Stimulated activated CD8-positive, alpha-beta memory T cell treated with anti-CD3 and anti-CD28 coated beads, Interleukin-15, amount 100 ng/mL, for 24 hours (primary cell): ENCODE data around the gene DMXL1.

ENCODE experiments used
- DNase-seq: peaks from one replicate; pipeline ENCODE4 v3.0.0-alpha.2; 2020; ENCODE audit warnings: low read depth

DMXL1 gene

DNA sequence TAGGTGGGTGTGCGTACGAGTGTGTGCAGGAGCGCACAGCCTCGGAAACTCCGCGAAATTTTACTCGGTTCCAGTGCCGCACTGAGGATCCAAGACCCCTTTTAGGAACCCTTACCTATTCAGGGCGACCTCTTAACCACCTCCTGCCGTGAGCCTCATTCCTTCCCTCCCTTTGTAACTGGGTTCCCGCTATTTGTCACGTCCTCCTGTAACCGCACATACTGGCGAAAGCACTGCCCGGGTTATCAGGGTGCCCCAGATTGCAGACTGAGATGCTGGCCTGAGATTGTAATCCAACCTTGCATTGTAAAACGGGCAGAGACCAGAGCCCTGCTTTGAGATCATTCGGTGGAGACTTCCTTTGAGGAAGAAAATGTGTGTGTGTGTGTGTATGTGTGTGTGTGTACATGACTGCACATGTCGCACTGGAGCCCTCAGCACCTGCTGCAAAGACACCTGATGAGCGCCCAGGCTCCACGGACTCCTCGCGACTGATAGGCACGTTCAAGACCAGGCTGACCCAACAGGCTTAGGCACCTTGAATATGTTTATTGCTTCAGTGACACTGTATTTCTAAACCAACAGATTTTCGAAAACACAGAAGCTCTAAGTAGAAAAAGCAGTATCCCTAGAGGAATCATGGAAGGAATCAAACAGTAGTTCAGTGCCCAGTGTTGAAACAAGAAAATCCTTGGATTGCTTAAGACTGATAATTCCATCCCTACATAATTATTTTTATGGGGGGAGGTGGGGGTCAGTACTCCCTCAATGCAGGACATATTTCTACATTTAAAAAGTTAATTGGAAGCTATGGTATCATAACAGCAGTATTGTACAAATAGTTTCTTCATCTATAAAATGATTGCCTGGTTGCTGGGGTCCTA lies 198.4 kb downstream of the DMXL1 start:
- DNase-seq: no peak

GRCh38 chr5:119270121-119270565 lies 199.3 kb downstream of the DMXL1 start:
- DNase-seq: no peak

DNA sequence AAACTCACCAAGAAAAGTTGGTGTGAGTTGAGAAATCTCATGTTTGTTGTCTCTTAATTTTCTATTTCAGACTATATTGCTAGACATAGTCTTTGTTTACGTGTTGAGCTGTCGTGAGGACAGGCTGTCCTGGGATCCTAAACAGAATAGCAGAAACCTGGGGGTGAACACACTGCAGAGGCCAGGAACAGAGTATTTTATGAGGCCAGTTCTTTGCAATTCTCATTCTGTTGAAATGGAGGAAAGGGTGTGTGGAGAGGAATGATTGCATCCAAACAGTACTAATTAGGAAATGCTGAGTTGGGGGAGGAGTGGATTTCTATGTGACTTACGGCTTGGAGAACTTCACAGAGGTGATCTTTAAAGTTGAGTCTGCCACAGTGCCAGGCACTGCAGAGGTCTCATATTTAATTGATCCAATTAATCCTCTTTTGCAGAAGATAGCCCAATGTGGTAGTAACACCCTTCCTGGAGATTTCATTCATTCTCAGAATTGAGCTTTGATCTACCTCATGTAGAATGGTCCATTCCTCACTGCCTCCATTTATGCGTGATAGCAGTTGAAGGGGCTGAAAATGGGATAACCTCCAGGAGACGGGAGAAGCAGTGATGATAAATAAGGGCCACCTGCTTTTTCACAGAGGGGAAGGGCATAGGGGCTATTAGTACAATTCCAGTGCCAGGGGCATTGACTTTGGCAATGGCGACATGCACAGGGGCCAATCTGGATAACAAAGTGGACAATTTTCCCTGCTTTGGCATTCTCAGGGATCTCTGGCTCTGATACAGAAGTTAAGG lies 200.3 kb downstream of the DMXL1 start:
- DNase-seq: no peak

DNA sequence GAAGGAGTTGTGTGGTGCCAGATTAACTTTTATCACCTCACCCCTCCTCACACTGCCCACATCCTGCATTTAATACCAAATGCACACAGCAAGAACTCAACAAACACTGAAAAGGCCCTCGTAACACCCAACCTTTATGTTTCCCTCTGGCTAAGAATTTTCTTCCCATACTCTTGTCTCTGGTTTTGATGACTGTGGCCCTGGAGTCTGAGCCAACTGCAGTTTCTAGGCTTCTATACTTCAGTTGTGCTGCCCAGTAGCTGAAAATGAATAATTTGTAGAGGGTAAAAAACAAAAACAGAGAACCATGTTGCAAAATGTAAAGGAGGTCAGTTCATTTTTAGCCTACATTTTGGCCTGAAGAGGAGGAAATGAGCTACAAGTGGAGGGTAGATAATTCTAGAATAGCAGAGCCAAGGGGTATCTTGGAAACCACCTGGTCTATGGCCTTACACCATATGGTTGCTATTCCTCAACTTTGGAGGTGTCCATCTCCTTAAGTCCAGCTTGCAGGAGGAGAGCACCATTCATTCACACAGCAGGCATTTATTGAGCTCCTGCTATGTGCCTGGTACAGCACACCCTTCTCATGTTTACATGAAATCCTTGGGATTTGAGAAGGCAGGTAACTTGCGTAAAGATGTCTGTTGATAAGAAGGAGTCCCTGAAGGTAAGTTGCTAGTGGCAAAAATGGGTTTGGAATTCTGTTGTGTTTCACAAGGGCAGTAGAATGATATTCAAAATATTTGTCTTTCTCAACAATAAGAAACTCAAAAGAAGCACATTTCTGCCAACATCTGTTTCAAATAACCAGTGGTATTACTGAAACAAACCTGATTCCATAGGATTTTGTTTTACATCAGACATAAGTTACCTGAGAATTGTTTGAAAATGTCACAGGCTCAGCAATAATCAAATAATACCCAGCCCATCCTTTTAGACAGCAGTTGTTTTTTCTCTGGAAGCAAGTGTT lies 201.2 kb downstream of the DMXL1 start:
- DNase-seq: no peak

GRCh38 chr5:119273391-119273839 lies 202.5 kb downstream of the DMXL1 start:
- DNase-seq: no peak

DNA sequence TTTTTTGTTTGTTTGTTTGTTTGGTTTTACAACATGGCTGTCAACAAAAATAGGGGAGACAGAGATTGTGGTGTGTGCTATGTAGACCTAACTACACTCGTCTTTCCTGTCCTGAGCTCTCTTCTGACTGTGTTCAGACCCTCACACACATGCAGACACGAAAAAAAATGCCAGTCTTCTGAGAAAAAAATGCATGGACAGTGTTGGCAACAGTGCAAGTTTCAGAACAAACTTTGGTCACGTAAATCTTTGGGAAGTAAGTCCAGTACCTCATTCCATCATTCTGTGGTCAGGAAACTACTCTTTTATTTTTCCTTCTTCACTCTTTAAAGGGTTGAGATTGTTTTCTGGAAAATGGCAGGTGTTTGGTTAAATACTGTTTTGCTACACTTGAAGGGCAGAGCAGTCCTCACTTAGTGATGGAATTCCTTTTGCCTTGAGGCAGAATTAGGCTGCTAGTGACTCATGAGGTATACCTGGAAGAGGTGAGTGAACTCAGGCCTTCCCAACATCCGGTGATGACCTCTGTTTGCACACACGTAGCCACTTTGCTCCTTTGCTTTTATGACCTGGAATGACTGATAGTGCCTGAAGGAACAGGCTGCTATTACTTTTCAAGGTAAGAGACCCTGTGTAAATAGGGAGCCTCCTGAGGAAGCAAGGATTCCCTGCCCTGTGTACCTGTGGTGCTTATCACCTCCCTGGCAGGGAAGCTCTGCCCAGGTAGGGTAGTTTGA lies 203.3 kb downstream of the DMXL1 start:
- DNase-seq: no peak

GRCh38 chr5:119274767-119275130 lies 203.9 kb downstream of the DMXL1 start:
- no peak for DNase-seq

DNA sequence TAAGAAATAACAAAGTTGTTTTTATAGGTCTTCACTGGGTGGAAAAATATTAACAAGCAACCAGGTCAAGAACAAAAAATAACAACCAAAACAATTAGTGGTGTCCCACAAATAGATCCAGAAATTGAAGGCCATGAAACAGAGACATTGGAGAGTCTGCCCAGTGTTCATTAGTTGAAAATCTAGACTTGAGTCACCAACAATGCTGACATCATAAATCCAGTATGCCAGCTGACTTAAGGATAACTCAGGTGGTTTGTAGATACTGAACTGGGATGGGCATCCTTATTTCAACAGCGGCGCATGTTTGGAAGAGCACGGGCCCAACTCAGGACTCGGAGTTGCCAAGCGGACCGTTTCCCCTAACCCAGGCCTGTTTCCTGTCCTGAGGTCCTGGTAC lies 204.3 kb downstream of the DMXL1 start:
- DNase-seq: no peak

DNA sequence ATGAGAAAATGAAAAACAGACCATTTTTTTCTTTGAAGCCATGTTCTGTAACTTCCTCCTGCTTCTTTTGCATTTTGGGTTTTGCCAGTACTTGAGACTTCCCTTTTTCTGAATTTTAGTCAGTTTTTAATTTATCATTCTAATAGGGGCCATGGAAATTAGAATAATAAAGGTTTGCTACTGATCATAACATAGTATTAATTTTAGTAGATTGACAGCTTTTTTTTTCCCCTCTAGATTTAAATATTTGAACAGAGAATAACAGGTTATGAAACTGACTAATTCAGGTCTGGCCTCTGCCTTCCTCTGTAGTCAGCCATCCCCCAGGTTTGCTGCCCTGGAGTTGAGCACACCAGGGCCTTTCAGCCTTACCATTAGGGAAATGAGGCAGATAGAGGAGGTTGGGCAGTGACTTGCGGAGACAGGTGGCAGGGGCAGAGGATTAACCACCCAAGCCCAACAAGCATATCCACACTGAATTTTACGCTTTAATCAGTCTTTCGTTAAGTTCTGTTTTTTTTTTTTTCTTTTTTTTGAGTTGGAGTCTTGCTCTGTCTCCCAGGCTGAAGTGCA lies 204.8 kb downstream of the DMXL1 start:
- DNase-seq: no peak

DNA sequence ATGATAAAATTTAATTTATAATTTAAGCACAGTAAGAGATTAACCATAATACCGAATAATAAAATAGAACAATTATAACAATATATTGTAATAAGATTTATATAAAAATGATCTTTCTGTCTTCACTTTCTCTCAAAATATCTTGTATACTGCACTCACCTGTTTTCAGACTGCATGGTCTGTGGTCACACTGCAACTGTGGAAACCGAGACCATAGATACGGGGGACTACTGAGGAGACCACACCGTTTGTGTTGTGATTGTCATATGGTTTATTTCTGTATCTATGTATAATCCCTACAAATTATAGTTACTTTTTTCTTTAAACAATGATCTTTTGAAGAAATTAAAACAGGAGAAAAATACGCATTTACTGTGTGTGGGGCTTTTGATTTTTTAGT lies 206.1 kb downstream of the DMXL1 start:
- DNase-seq: no peak

- no peak for DNase-seq
Measured at GRCh38 chr5:119279093-119279492, 208.2 kb downstream of the DMXL1 start.

DNA sequence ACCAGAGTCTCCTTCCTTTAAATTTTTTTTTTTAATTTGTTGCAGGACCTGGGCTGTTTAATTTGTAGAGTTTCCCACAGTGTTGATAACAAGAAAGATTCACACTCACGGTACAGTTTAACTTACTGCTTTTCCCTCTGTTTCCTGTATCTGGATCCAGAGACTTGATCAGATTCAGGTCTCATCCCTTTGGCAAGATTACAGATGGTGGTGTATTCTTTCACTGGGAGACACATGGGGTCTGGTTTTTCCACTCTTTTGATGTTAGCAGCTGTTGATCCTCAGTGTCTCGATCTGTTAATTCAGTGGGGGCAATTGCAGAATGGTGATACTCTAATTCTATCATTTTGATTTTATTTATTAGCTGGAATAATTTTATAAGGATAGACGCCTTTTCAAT lies 209.5 kb downstream of the DMXL1 start:
- DNase-seq: no peak

DNA sequence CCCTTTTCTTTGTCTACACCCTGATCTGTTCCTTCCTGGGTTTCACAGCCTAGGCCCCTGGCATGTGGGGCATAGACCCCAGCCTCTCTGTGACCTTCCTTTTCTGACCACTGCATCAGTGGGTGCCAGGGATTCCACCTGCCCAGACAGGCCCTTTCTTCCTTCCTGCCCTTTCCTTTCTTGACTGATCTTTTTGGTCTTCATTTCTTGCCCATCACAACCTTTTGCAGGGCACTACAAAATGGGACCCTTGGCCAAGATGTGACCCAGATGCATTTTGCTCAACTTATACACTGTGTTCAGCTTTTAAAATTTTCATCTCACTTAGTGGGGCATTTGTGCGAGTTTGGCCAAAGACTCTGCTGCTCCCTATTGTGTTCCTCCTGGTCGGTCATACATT lies 211.7 kb downstream of the DMXL1 start:
- no peak for DNase-seq

DNA sequence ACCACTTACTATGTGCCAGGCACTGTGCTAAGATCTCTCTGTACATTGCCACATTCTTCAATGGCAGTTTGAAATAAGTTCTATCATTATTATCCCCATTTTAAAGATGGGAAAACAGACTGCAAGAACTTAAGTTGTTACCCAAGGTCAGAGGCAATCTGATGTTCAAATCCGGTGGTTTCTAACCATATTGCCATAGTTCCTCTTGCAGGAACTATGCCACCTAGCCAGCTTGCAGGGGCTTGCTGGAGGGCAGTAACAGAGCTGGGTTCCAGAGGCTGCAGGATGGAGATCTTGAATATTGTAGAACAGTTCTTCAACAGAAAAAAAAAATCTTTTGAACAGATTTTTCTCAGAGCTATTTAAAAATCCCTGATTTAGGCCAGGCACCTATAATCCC lies 213.1 kb downstream of the DMXL1 start:
- DNase-seq: no peak

GRCh38 chr5:119285070-119285916 lies 214.4 kb downstream of the DMXL1 start:
- no peak for DNase-seq

- no peak for DNase-seq
Measured at GRCh38 chr5:119286511-119287488, 215.9 kb downstream of the DMXL1 start.

GRCh38 chr5:119287547-119288111 lies 216.7 kb downstream of the DMXL1 start:
- no peak for DNase-seq

- DNase-seq: no peak
Measured at GRCh38 chr5:119288379-119289033, 217.6 kb downstream of the DMXL1 start.
